GM23338 (cell line): ENCODE measurements around the gene FAM217B.

Source experiments
- CREB1 ChIP-seq: fragments of 250-450 bp; sonication (Bioruptor Pico); IDR thresholded peaks from 2 replicates; pipeline ENCODE4 v1.5.0; 2020; ENCODE audit warnings: low read depth, mild to moderate bottlenecking, moderate library complexity
- ETS1 ChIP-seq: IDR thresholded peaks from 2 replicates; pipeline ENCODE4 v1.6.1; 2016; ENCODE audit warnings: antibody characterized with exemption
- EZH2 ChIP-seq: fragments of 200-600 bp; sonication (generic); IDR thresholded peaks from one replicate; pipeline ENCODE4 v1.8.0; 2017; ENCODE audit warnings: antibody characterized with exemption, mild to moderate bottlenecking, low read depth; ENCODE audit not compliant: unreplicated experiment
- EZH2phosphoT487 ChIP-seq: fragments of 200-600 bp; sonication (generic); IDR thresholded peaks from one replicate; pipeline ENCODE4 v1.8.1; 2018; ENCODE audit warnings: antibody characterized with exemption; ENCODE audit not compliant: unreplicated experiment
- POLR2AphosphoS5 ChIP-seq: IDR thresholded peaks from 2 replicates; pipeline ENCODE4 v1.6.1; 2016; ENCODE audit warnings: antibody characterized with exemption, low read depth
- STAT1 ChIP-seq: IDR thresholded peaks from one replicate; pipeline ENCODE4 v1.6.1; 2016; ENCODE audit warnings: antibody characterized with exemption; ENCODE audit not compliant: unreplicated experiment
- ZNF331 ChIP-seq: fragments of 250-450 bp; sonication (Bioruptor Pico); IDR thresholded peaks from 2 replicates; pipeline ENCODE4 v1.5.0; 2020; ENCODE audit warnings: low read depth, mild to moderate bottlenecking, moderate library complexity
- TF ChIP-seq, protein P1 (sequence below): IDR thresholded peaks from one replicate; pipeline ENCODE4 v1.6.1; 2018; ENCODE audit warnings: antibody characterized with exemption; ENCODE audit not compliant: unreplicated experiment
- TF ChIP-seq, protein P2 (sequence below), 2 experiments: fragments of 200-600 bp in 1 of 2; sonication (generic) in 1 of 2; conservative IDR thresholded peaks; 2 replicates each; pipeline versions ENCODE4 v1.5.1 to v1.6.1; 2016 to 2017; ENCODE audit warnings: antibody characterized with exemption in 2 of 2, low read depth in 2 of 2, mild to moderate bottlenecking in 2 of 2, moderate library complexity in 1 of 2

- TF ChIP-seq, protein P1, sequence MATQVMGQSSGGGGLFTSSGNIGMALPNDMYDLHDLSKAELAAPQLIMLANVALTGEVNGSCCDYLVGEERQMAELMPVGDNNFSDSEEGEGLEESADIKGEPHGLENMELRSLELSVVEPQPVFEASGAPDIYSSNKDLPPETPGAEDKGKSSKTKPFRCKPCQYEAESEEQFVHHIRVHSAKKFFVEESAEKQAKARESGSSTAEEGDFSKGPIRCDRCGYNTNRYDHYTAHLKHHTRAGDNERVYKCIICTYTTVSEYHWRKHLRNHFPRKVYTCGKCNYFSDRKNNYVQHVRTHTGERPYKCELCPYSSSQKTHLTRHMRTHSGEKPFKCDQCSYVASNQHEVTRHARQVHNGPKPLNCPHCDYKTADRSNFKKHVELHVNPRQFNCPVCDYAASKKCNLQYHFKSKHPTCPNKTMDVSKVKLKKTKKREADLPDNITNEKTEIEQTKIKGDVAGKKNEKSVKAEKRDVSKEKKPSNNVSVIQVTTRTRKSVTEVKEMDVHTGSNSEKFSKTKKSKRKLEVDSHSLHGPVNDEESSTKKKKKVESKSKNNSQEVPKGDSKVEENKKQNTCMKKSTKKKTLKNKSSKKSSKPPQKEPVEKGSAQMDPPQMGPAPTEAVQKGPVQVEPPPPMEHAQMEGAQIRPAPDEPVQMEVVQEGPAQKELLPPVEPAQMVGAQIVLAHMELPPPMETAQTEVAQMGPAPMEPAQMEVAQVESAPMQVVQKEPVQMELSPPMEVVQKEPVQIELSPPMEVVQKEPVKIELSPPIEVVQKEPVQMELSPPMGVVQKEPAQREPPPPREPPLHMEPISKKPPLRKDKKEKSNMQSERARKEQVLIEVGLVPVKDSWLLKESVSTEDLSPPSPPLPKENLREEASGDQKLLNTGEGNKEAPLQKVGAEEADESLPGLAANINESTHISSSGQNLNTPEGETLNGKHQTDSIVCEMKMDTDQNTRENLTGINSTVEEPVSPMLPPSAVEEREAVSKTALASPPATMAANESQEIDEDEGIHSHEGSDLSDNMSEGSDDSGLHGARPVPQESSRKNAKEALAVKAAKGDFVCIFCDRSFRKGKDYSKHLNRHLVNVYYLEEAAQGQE: no peak
- TF ChIP-seq POLR2AphosphoS5: no peak
- no peak for TF ChIP-seq CREB1 (CRISPR knock-in tag)
- TF ChIP-seq, protein P2, sequence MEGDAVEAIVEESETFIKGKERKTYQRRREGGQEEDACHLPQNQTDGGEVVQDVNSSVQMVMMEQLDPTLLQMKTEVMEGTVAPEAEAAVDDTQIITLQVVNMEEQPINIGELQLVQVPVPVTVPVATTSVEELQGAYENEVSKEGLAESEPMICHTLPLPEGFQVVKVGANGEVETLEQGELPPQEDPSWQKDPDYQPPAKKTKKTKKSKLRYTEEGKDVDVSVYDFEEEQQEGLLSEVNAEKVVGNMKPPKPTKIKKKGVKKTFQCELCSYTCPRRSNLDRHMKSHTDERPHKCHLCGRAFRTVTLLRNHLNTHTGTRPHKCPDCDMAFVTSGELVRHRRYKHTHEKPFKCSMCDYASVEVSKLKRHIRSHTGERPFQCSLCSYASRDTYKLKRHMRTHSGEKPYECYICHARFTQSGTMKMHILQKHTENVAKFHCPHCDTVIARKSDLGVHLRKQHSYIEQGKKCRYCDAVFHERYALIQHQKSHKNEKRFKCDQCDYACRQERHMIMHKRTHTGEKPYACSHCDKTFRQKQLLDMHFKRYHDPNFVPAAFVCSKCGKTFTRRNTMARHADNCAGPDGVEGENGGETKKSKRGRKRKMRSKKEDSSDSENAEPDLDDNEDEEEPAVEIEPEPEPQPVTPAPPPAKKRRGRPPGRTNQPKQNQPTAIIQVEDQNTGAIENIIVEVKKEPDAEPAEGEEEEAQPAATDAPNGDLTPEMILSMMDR (conservative IDR thresholded peaks at IDR 0.05; ENCODE audit: low read depth in 2 of 2): peak in 1 of 2 experiments; percentile 14; a peak in 2 of 4 replicates
- TF ChIP-seq EZH2: no peak
- TF ChIP-seq ETS1: no peak
- TF ChIP-seq STAT1: no peak
- no peak for TF ChIP-seq EZH2phosphoT487
- TF ChIP-seq ZNF331 (CRISPR knock-in tag): no peak
Measured at GRCh38 chr20:59992526-59993084, 52.4 kb downstream of the FAM217B start.
